Measurements from ENCODE around the gene WWTR1. TPM values are rescaled to one million over a fixed set of nuclear protein-coding genes. Genes with fewer than 3 reads are reported as not detected.

Gene WWTR1
- total RNA-seq, 1 donor from 2014 or later: 0.76 TPM

DNA sequence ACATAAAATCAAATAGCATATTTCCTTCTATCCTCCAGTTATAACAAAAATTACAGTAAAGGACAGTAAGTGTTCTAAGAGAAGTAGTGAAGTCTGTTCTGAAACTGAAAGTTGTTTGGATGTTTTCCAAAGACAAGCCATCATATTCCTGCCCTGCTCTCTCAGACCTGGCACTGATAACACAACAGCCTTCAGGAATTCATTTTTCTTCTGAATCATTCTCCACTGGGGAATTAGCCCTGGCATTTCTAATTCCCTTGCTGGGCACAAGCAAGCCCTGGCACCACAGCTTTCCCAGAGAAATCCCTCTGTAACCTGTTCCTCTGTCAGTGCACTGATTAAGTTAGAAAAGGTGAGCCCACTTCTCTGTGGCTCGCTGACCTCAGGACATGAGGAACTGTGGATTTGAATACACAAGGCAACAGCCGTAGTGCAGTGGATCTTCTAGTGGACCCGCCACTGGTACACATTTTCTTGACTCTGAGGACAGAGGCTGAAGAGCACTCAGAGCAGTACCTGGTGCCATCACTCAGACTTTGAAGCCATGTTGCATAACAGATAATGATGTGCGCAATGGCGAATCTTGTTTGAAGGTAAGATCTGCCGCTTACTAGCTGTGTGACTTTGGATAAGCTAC lies 61.6 kb downstream of the WWTR1 start:
- intact Hi-C loops (cut with micrococcal nuclease): no loop called here

DNA sequence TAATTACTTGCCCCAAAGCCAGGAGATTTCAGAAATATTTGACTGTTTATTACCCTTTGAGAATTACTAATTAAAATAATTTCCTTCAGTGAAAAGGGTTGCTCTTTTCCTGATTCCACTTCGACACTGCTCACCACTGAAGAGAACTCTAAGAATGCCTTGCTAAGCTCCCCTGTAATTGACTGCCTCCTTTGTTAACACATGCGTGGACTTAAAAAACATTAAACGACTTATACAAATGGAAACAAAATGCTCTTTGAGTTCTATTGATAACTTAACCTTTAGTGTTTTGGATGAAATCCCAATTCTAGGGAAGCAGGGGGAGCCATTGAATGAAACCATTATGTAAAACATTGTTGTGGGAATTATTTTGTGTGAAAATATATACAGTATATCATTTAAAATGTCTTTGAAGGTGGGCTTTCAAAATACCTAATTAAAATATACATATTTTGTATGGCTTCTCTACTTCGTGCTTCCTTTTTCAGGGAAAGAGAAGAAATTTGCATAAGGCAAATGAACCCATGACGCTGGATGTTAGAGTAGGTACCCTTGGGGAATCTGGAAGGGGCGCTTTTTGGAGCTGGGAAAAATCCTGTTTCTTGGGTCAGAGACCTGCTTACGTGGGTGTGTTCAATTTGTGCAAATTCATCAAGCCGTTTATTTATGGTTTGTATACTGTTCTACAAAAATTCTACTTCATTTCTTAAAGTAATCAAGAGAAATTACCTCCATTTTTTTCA lies 64.2 kb downstream of the WWTR1 start:
- intact Hi-C loops (cut with micrococcal nuclease): no loop called here

DNA sequence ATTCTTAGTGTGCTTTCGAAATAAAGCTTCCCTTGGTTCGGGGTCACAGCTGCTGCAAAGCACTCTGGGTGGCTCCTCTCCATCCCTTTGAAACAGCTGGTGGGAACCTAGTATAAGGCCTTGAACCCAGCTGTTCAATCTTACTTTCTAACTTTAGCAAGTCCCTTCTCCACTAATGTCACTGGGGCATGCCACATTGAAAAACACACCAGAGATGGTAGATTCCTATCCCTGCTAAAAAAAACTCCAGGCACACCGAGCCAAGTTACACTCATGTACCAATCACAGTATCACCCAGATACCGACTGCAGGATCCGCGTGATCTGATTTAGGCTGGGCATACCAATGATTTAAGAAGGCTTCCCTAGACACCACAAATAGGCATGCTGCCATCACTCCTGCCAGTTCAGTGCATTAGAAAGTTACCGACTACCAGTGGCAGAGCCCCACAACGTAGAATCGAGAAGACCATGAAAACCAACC lies 65.0 kb downstream of the WWTR1 start:
- intact Hi-C loops (cut with micrococcal nuclease): no loop called here

DNA sequence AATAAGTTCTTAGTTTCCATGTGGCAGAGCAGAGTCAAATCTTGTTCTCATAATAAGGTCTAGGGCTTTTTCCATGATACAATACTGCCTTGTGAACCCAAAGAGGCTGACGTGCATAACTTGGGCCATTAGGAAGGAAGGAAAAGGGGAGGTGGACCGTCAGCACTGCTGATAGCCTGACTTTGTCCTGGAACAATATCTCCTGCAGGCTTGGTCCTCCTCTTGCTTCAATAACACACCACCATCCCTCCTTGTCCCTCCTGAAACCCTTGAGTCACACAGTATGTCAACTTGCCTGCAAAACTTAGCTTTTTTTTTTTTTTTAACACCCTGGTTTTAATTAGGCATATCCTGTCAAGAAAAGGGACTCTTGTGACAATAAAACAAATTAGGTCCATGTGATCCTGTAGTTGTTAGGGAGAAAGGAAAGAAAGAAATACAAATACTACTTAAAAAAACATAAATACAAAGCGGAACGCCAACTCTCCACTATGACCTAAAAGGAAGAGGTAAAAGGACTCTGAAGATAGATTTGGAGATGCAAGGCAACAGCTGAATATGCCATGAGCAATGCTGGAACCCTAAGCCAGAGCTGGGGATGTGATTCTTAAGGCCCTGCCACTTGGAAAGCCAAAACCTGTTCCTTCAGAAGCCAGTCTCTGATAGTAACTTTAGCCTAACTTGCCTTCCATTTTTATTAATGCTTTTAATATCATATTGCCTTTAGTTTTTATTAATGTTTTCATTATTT lies 67.0 kb downstream of the WWTR1 start:
- intact Hi-C loops (cut with micrococcal nuclease): no loop called here

DNA sequence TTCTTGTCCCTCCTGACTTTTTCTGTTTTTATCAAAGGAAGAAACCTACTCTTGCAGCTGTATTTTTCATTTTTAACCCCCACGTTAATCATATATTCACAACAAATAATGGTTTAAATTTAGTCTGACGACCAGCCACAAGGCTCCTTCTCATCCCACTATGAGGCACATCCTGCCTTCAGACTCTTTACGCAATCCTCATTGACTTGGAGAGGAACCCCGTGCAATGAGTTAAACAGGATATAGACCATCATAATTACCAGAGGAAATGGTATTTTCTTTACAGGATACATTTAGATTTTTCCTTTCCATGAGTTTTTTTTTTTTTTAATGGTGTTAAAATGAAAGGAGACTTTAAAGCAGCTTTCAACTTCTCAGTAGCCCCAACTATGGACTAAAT lies 68.5 kb downstream of the WWTR1 start:
- intact Hi-C loops (cut with micrococcal nuclease): no loop called here

DNA sequence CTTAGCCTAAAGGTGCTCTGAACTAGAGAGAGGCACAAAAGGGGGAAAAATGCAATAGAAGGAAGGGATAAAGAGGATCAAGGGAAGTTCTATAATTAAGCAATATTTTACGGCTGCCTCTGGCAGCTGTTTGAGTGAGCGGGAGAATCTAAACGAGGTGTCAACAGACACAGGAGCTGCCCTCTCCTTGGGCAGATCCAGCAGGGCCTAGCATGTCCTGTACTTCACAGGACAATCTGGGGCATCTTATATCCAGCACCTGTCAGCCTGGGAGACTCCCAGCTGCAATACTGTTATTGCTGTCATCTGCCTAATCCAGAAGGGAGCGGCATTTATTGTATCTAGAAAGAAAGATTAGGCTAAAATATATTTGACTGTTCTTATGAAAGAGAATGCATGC lies 68.9 kb downstream of the WWTR1 start:
- intact Hi-C loops (cut with micrococcal nuclease): no loop called here

DNA sequence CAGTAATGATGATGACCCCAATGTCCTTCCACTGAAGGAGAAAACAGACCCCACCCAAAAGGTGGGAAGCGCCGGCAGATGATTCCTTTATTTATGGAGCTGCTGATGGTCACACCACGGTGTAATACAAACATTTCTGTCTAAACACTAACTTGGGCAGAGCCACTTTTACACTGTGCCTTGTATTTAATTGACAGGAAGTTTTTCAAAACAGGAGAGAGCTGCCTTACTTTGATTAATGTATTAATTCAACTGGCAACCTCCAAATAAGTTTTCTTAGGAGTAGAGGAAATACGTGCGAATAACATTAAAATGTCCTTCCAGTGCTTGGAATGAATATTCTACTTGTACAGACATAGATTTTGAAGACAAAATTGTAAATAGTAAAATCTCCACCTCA lies 70.4 kb downstream of the WWTR1 start:
- intact Hi-C loops (cut with micrococcal nuclease): no loop called here

DNA sequence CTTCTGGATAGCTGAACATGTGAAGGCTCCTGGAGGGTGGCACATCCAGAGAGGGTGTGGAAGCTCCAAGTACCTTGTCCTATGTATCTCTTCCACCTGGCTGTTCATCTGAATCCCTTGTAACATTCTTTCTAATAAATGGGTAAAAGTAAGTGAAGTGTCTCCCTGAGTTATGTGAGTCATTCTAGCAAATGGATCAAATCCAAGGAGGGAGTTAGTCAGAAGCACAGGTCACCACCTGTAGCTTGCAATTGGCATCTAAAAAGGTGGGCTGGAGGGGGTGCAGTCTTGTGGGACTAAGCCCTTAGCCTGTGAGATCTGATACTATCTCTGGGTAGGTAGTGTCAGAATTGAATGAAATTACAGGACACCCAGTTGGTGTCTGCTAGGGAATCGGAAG lies 71.0 kb downstream of the WWTR1 start:
- intact Hi-C loops (cut with micrococcal nuclease): no loop called here

DNA sequence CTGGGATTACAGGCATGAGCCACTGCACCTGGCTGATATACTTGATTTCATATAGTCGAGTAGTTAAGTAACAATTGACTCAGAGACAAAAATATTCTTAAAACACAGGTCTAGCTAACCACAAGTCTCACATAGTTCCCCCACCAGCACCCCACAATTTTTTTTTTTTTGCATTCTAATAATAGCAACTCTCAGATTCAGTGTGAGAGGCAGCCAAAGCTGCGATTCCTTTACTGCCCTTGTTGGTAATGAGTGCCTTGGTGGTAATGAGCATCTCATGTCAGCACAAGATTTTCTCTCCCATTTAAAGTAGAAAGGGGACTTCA lies 72.5 kb downstream of the WWTR1 start:
- intact Hi-C loops (cut with micrococcal nuclease): no loop called here

DNA sequence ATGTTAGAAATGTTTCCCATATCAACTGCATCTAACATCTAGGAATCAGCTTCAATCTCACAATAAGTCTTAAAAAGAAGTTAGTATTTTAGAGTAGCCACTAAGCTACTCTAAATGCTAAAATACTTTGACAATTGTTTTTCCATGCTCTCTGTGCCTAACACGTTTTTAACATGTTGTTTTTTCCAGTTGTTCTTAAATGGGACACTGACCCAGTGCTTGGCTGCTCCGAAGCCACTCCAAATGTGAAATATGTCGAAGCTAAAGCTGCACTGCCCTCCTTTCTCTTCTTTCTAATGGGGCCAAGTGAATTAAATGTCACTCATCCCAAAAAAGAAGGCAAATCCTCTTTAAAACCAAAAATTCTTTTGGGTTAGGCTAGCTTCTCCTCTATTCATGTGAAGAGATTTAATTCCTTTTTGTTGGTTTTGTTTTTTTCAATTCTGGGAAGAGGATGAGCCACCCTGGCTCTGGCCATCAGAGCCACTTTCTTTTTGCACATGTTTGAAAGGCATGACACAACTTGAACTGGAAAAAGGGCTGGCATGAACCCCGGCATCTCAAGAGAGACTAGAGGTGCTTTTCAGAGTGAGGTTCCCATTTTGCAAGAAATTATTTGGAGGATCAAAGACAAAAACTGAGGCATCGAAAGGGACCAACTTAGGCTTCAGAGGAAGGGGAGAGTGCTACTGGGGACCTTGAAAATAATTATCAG lies 73.7 kb downstream of the WWTR1 start:
- intact Hi-C loops (cut with micrococcal nuclease): no loop called here

DNA sequence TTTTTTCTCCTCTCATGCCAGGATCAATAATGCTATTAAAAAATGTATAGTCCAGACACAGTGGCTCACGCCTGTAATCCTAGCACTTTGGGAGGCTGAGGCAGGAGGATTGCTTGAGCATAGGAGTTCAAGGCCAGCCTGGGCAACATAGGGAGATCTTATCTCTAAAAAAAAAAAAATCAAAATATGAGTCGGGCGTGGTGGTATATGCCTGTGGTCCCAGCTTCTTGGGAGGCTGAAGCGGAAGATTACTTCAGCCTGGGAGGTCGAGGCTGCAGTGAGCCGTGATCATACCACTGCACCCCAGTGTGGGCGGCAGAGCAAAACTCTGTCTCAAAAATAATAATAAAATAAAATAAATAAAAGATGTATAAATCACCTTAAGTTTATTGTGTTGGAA lies 75.4 kb downstream of the WWTR1 start:
- intact Hi-C loops (cut with micrococcal nuclease): no loop called here

DNA sequence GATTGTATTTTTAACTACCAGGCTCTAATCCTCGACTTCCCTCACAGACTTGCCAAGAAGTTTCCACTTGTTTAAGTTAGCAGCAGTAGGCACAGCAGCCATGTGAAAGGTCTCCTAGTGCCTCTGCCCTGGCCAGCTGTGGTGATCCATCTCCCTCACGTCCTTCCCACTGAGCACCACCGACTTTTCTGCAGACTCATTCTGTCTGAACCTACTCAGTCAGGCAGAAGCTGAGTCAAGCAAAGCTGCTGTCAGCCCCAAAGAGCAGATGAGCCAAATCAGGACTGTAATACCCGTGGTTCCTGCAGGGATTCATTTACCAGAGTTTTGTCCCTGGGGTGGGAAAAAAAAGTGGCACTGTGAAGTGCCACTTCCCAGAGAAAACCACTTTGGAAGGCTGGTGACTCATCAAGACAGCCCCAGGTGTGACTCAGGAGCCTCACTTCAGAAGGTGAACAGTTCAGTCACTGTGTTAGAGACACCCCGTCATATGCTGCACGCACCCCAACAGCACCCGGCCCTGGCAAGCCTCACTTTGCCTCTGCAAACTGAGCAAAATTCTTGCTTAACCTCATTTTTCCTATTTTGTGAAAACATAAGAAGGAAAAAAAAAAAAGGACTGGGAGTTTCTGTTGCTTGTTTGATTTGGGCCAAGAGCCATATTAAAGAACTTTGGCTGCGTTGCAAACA lies 76.0 kb downstream of the WWTR1 start:
- intact Hi-C loops (cut with micrococcal nuclease): loop anchor here (2.0 kb wide), 1 partner anchor 39 kb away; no protein-coding TSS in a partner anchor

DNA sequence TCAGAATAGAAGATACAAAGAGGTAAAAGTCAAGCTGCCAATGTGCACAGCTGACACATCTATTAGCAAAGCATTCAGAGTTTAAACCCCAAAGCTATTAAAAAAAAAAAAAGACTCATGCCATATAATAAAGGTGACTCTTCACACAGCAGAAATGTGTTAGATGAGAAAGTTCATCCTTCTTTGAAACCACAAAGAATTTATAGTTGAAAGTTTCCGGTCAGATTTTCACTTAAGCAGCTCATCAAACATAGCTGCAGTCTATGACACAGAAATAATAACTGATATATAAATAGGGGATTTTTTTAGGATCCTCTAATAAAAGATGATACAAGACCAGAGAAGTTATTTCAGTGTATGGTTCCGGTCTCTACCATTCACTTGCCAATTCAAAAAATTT lies 76.6 kb downstream of the WWTR1 start:
- intact Hi-C loops (cut with micrococcal nuclease): loop anchor here (2.0 kb wide), 1 partner anchor 40 kb away; no protein-coding TSS in a partner anchor

DNA sequence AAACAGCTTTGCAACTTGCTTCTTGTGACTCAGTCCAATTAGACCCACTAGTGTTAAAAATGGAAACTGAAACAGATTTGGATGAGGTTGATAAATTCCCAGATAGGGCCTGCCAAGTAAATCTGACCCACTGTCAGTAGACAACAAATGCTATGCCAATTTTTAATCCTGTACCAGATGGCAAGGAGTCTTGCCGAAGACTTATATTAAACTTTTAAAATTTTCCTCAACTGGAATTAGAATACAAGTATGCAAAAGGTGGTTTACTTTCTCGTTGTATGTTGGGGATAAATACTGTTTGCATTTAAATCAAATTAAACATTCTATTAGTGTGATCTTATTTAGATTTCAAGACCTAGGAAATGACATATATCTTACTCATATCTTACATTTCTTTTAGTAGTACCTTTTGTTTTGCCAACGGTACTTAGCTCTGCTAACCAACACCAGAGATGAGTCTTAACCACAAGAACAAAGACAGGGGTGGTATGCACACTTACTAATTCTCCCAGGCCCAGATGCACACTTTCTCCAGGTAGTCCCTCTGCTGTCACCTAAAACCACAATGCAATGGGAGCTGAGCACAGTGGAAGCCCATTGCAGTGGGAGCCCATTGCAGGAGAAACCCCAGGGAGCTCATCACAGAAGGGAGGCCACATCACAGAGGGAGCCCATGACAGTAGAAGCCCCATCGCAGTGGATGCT lies 77.8 kb downstream of the WWTR1 start:
- intact Hi-C loops (cut with micrococcal nuclease): loop anchor here (2.0 kb wide), 1 partner anchor 41 kb away; no protein-coding TSS in a partner anchor

DNA sequence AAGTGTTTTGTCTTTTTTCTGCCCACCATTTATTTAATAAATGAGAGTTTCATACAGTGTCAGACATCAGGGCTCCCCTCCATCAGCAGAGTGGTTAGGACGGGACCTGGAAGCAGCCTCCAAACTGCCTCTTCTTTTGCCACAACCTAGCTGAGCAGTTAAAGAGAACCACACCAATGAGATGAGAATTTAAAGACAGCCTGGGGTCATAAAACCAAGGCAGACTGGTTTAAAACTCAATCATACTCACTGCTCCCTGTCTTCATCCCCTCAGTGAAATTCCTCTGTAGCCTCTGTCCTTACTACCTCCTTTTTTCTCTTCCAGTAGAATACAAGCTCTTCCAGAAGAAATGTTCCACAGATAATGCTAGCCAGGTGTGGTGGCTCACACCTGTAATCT lies 78.7 kb downstream of the WWTR1 start:
- intact Hi-C loops (cut with micrococcal nuclease): no loop called here

DNA sequence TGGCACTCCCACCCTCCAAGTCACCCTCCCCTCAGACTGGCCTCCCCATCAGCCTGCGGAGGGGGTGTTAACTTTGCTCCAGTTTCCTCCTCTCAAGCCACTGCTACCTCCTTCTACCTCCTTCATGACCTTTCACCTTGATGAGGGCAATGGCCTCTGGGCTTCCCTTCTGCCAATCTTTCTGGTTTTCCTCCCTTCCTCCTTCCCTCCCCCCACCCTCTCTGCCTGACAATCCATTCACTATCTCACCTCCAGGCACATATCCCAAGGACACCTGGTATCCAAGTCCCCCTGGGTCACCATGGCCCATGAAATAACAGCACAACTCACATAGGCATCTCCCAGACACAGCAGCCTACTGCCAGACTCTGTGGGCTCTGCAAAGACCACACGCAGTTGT lies 80.0 kb downstream of the WWTR1 start:
- intact Hi-C loops (cut with micrococcal nuclease): no loop called here

DNA sequence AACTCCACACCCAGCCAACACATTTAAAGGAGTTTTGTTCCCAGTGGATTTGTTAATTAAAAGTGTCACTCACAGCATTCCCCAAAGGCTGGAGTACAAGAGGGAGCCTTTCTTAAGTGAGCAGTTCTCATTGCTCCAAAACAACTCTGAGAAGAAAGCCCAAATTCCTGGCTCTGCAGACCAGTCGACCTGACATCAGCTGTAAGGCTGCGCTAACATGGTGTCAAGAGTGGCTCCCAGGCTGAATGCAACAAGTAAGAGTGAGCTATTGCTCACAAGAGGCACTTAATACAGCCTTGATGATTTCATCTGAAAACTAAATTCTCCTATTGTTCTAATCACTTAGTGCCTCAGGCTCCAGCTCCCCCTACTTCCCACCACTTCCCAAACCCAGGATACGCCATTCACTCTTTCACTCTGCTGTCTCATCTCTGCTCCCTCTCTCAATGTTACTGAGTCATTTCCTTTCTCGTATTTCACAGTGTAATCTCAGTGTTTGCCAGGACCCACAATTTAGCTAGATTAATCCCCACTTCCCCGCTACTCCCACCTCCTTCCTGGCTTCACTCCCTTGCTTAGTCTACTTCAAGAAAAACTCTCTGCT lies 81.8 kb downstream of the WWTR1 start:
- intact Hi-C loops (cut with micrococcal nuclease): loop anchor here (2.0 kb wide), 1 partner anchor 83 kb away; the partner anchor contains the start of gene WWTR1

DNA sequence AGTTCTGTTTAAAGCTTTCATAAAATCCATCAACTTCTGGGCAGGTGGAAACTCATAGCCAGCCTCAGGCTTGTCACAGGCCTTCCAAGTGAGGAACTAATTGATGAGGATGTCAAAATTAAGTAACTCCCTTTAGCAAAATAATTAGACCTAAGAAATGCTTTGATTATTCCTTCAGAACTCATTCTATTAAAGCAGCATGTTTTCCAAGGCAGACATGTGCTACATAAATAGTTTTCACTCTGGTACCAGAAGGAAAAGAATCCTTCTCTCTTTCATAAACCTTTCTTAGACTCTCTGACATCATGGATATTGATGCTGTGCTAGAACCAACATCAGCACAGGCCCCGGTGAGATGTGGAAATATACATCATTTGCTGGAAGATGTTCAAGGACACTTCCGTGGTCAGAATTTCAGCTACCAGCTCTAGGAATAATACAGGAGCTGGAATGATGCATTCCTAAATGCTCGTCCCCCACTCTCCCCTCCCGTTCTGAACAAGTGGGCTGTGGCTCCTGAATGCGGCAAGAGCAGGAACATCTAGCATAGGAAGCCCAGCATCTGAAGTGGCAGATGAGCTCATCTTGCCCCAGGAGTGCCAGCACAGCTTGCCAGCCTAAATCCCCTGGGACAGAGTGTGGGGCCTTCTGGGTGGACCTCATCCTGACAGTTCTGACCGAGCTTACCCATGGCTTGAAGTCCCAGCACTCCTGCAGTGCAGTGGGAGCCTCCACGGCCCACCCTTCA lies 82.4 kb downstream of the WWTR1 start:
- intact Hi-C loops (cut with micrococcal nuclease): loop anchor here (2.0 kb wide), 1 partner anchor 83 kb away; the partner anchor contains the start of gene WWTR1

DNA sequence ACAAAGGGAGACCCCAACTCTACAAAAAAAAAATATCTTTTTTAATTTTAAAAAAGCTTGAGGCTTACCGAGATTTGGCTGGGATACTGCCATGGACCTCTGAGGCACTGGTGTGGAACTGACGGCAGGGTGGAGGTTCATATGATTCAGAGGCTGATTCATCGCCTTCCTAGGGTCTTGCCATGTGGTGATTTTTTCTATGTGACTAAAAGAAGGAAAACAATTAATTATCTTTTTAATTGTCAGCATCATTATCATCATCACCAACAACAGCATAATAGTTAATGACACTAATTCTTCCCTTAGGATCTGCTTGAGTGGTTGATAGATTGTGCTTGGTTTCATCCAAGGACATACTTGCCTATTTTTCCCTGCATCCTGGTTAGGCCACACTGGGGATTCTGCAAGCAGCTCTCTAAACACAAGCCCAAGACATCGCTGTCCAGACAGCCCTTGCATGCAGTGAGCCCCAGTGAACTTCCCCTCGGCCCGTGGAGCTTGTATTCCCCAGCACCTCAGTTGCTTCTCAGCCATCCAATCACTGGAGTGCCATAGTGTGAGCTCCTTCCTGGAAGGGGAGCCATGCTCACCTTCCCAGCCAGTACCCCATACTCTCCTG lies 84.9 kb downstream of the WWTR1 start:
- intact Hi-C loops (cut with micrococcal nuclease): loop anchor here (5.0 kb wide), 1 partner anchor 129 kb away; no protein-coding TSS in a partner anchor
